HG02884 (cell line): ENCODE data around the gene ANKLE1.
A peak's percentile ranks its signal among the peaks of the same experiment; 100 is the strongest.
"Not testable (repeated sequence)": the region's sequence is repeated elsewhere in the genome, so short reads cannot be mapped to it uniquely, and the experiment has no call there.

Experiments
- ATAC-seq: cut with Tn5 transposase; IDR thresholded peaks from one replicate; pipeline ENCODE4 v1.9.1; 2021; ENCODE audit warnings: mild to moderate bottlenecking, moderate library complexity; ENCODE audit not compliant: unreplicated experiment

ANKLE1 gene

GRCh38 chr19:17279436-17279835 lies 2.3 kb upstream of the ANKLE1 start:
- no peak for ATAC-seq

DNA sequence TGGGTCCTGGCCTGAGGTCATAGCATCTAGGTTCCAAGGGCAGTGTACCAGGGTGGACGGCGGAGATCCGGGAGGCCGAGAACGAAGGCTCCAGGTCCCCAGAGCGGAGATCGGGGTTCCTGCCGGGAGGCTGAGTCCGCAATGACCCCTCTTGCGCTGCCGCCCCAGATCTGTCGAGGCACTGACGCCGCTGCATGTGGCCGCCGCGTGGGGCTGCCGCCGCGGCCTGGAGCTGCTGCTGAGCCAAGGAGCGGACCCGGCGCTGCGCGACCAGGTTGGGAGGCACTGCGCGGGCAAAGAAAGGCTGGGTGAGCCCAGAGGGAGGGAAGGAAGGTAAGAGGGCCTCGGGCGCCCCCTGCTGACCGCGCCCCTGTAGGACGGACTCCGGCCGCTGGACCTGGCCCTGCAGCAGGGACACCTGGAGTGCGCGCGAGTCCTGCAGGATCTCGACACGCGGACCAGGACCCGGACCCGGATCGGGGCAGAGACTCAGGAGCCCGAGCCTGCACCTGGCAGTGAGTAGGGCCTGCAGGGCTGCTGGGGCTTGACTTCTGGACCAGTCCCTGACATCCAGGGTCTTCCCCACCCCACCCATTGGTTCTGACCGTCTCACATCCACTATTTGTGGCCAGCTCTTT lies 906 bp downstream of the ANKLE1 start:
- no peak for ATAC-seq

DNA sequence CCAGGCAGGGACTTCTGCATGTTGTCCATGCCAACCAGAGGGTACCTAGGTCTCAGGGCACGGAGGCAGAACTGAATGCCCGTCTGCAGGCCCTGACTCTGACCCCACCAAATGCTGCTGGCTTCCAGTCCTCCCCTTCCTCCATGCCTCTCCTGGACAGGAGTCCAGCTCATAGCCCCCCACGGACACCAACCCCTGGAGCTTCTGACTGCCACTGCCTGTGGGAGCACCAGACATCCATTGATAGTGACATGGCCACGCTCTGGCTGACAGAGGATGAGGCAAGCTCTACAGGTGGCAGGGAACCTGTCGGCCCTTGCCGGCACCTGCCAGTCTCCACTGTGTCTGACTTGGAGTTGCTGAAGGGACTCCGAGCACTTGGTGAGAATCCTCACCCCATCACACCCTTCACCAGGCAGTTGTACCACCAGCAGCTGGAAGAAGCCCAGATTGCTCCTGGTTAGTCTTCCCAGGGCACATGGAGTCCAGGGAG lies 1.8 kb downstream of the ANKLE1 start:
- ATAC-seq, result no peak

DNA sequence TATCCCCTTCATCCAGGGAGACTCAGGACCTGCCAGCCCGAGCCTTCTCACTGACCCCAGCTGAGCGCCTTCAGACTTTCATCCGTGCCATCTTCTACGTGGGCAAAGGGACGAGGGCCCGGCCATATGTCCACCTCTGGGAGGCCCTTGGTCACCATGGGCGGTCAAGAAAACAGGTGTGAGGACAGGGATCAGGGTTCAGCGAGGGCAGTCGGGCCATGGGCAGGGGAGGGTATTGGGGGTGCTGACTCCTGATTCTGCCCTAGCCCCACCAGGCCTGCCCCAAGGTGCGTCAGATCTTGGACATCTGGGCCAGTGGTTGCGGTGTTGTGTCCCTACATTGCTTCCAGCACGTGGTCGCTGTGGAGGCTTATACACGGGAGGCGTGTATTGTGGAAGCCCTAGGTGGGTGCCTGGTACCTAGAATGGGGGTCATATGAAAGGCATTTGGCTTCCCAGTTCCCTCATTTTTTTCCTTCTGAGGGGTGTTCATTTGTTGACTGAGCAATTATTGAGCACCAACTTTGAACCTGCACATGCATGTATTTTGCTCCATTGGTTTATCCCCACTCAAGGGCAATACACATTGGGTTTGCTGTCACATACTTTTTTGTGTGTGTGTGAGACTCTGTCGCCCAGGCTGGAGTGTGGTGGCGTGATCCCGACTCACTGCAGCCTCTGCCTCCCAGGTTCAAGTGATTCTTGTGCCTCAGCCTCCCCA lies 3.9 kb downstream of the ANKLE1 start:
- ATAC-seq, result no peak

DNA sequence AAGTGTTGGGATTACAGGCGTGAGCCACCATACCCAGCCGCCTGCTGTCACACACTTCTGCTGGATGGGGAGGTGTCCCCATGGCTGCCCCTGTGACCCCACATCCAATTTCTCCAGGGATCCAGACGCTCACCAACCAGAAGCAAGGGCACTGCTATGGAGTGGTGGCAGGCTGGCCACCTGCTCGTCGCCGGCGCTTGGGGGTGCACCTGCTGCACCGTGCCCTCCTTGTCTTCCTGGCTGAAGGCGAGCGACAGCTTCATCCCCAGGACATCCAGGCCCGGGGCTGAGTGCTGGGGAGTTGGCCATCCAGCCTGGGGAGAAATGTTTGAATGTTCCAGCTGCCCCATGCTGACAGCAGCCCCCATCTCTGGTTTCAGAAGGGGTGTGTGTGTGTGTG lies 4.6 kb downstream of the ANKLE1 start:
- ATAC-seq, result no peak

DNA sequence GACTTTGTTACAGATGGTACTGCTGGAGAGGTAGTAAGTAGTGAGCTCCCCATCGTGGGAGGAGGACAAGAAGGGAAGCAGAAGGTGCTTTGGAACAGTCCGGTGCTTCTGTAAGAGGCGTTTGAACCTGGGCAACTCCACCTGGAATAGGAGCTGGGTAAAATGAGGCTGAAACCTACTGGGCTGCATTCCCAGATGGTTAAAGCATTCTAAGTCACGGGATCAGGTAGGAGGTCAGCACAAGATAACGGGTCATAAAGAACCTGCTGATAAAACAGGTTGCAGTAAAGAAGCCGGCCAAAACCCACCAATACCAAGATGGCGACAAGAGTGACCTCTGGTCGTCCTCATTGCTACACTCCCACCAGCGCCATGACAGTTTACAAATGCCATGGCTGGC lies 5.1 kb downstream of the ANKLE1 start:
- ATAC-seq, result no peak

- no peak for ATAC-seq
Observed at GRCh38 chr19:17289489-17289888, 7.8 kb downstream of the ANKLE1 start.

- no peak for ATAC-seq
Observed at GRCh38 chr19:17292301-17293074, 10.8 kb downstream of the ANKLE1 start.

DNA sequence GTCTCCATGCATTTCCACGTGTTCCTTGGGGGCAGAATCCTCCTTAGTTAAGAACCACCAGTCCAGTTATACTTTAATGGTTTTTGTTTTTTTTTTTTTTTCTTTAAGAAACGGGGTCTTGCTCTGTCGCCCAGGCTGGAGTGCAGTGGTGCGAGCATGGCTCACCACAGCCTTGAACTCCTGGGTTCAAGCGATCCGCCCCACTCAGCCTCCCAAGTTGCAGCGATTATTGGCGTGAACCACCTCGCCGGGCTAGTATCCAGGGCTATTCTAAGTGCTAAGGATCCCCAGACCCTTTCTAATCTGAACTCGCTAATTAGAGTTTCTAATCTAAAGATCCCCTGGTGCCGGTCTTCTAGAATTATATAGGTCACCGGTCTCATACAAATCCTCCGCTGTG lies 11.9 kb downstream of the ANKLE1 start:
- ATAC-seq, result no peak

- ATAC-seq, result no peak
Observed at GRCh38 chr19:17294051-17294891, 12.6 kb downstream of the ANKLE1 start.

DNA sequence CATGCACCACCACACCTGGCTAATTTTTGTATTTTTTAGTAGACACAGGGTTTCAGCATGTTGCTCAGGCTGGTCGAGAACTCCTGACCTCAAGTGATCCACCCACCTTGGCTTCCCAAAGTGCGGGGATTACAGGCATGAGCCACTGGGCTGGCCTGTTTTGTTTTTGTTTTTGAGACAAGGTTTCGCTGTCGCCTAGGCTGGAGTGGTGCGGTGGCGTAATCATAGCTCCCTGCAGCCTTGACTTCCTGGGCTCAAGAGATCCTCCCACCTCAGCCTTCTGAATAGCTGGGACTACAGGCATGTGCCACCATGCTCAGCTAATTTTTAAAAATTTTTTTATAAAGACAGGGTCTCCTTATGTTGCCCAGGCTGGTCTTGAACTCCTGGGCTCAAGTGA lies 13.8 kb downstream of the ANKLE1 start:
- ATAC-seq, result not testable (repeated sequence)

GRCh38 chr19:17296273-17296672 lies 14.6 kb downstream of the ANKLE1 start:
- ATAC-seq, result no peak

- no peak for ATAC-seq
Observed at GRCh38 chr19:17296976-17297375, 15.3 kb downstream of the ANKLE1 start.

GRCh38 chr19:17300992-17301619 lies 19.4 kb downstream of the ANKLE1 start:
- ATAC-seq, result no peak

- no peak for ATAC-seq
Observed at GRCh38 chr19:17302391-17303166, 20.9 kb downstream of the ANKLE1 start.

- ATAC-seq, result peak; percentile 47
Observed at GRCh38 chr19:17303167-17303939, 21.7 kb downstream of the ANKLE1 start, which contains the start of gene ABHD8. TSS of gene ABHD8 (minus strand) at chr19:17303425. CDS start at chr19:17301616, 1,809 bp downstream.

DNA sequence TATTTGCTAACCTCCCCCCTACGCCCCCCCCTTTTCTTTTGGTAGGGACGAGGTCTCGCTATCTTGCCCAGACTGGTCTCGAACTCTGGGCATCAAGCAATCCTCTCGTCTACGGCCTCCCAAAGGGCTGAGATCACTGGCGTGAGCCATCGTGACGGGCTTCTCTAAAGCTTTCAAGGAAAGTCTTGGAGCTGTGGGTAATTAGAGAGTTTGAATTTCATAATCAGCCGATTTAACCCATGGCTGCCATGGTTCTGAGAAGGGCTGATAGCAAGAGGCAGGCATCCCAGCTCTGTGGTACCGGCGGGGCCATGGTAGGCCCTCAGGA lies 22.2 kb downstream of the ANKLE1 start:
- ATAC-seq, result no peak

- no peak for ATAC-seq
Observed at GRCh38 chr19:17304386-17305215, 22.9 kb downstream of the ANKLE1 start.
